Muscle layer of colon (tissue), 2 donors: ENCODE results near the gene PREP.

Experiments used
- H3K27ac ChIP-seq: one replicate; pipeline ENCODE4 v1.7.0; 2013; ENCODE audit warnings: low read depth, mild to moderate bottlenecking, low read length, moderate library complexity
- H3K27me3 ChIP-seq, 2 donors: one replicate each; pipeline ENCODE4 v1.7.0; 2013; ENCODE audit warnings: low read length in 2 of 2, mild to moderate bottlenecking in 2 of 2; ENCODE audit not compliant: insufficient read depth in 2 of 2, control insufficient read depth in 1 of 2
- H3K36me3 ChIP-seq: one replicate; pipeline ENCODE4 v1.7.0; 2013; ENCODE audit warnings: mild to moderate bottlenecking, low read length; ENCODE audit not compliant: insufficient read depth
- H3K4me1 ChIP-seq: one replicate; pipeline ENCODE4 v1.7.0; 2013; ENCODE audit warnings: mild to moderate bottlenecking, low read length; ENCODE audit not compliant: insufficient read depth
- H3K4me3 ChIP-seq, 2 donors: one replicate each; pipeline ENCODE4 v1.7.0; 2013; ENCODE audit warnings: low read length in 2 of 2, low read depth in 1 of 2, mild to moderate bottlenecking in 1 of 2, moderate library complexity in 1 of 2
- H3K9ac ChIP-seq: one replicate; pipeline ENCODE4 v1.7.0; 2013; ENCODE audit warnings: low read length
- H3K9me3 ChIP-seq: one replicate; pipeline ENCODE4 v1.7.0; 2013; ENCODE audit warnings: mild to moderate bottlenecking, low read length
- donor health status: abdominal sarcoma.
- donor health status: Adenocarcinoma of cecum.

The PREP gene

GRCh38 chr6:105302617-105303128, 100.2 kb downstream of the PREP start:
- Histone ChIP-seq H3K4me3 (no peak overlapping the region), H3K9ac (no peak overlapping the region), H3K27me3 (no peaks in the 10 kb centered on the region), H3K27ac (no peak overlapping the region), H3K4me1 (peaks cover 6% of the 10 kb centered on the region), H3K9me3 (no peaks in the 10 kb centered on the region), H3K36me3 (no peaks in the 10 kb centered on the region)

- Histone ChIP-seq H3K9ac (no peak overlapping the region), H3K4me3 (no peak overlapping the region), H3K9me3 (no peaks in the 10 kb centered on the region), H3K4me1 (peaks cover 6% of the 10 kb centered on the region), H3K27ac (no peak overlapping the region), H3K36me3 (no peaks in the 10 kb centered on the region), H3K27me3 (no peaks in the 10 kb centered on the region)
Observed at GRCh38 chr6:105301756-105302616, 100.9 kb downstream of the PREP start.

GRCh38 chr6:105301072-105301503, 101.8 kb downstream of the PREP start:
- Histone ChIP-seq H3K4me1 (peaks cover 6% of the 10 kb centered on the region), H3K36me3 (no peaks in the 10 kb centered on the region), H3K9me3 (no peaks in the 10 kb centered on the region), H3K9ac (no peak overlapping the region), H3K27me3 (no peaks in the 10 kb centered on the region), H3K27ac (no peak overlapping the region), H3K4me3 (no peak overlapping the region)

GRCh38 chr6:105300090-105300489, 102.8 kb downstream of the PREP start:
- Histone ChIP-seq H3K4me1 (peaks cover 6% of the 10 kb centered on the region), H3K27ac (no peak overlapping the region), H3K36me3 (no peaks in the 10 kb centered on the region), H3K9me3 (no peaks in the 10 kb centered on the region), H3K9ac (no peak overlapping the region), H3K4me3 (no peak overlapping the region), H3K27me3 (no peaks in the 10 kb centered on the region)

- H3K27me3 ChIP-seq = no peaks in the 10 kb centered on the region
- no peaks in the 10 kb centered on the region for H3K4me1 ChIP-seq
- H3K9me3 ChIP-seq = no peaks in the 10 kb centered on the region
- no peak overlapping the region for H3K4me3 ChIP-seq
- no peak overlapping the region for H3K9ac ChIP-seq
- H3K27ac ChIP-seq = no peak overlapping the region
- no peaks in the 10 kb centered on the region for H3K36me3 ChIP-seq
Observed at GRCh38 chr6:105294129-105294528, 108.8 kb downstream of the PREP start.

GRCh38 chr6:105292689-105293339, 110.1 kb downstream of the PREP start:
- Histone ChIP-seq H3K27ac (no peak overlapping the region), H3K36me3 (no peaks in the 10 kb centered on the region), H3K9me3 (no peaks in the 10 kb centered on the region), H3K4me1 (no peaks in the 10 kb centered on the region), H3K9ac (no peak overlapping the region), H3K4me3 (no peak overlapping the region), H3K27me3 (no peaks in the 10 kb centered on the region)

- no peak overlapping the region for H3K27ac ChIP-seq
- H3K4me1 ChIP-seq = no peaks in the 10 kb centered on the region
- no peaks in the 10 kb centered on the region for H3K36me3 ChIP-seq
- H3K9me3 ChIP-seq = no peaks in the 10 kb centered on the region
- no peak overlapping the region for H3K9ac ChIP-seq
- H3K27me3 ChIP-seq = no peaks in the 10 kb centered on the region
- no peak overlapping the region for H3K4me3 ChIP-seq
Observed at GRCh38 chr6:105291525-105291924, 111.4 kb downstream of the PREP start.

GRCh38 chr6:105282631-105283585, 120.0 kb downstream of the PREP start:
- Histone ChIP-seq H3K9me3 (no peaks in the 10 kb centered on the region), H3K4me3 (no peak overlapping the region), H3K4me1 (no peaks in the 10 kb centered on the region), H3K27me3 (no peaks in the 10 kb centered on the region), H3K36me3 (peaks cover 29% of the 10 kb centered on the region), H3K27ac (no peak overlapping the region), H3K9ac (no peak overlapping the region)

- Histone ChIP-seq H3K27ac (no peak overlapping the region), H3K4me3 (no peak overlapping the region), H3K9me3 (no peaks in the 10 kb centered on the region), H3K4me1 (no peaks in the 10 kb centered on the region), H3K27me3 (no peaks in the 10 kb centered on the region), H3K36me3 (peaks cover 34% of the 10 kb centered on the region), H3K9ac (no peak overlapping the region)
Observed at GRCh38 chr6:105280033-105280432, 122.8 kb downstream of the PREP start.

- Histone ChIP-seq H3K4me1 (no peaks in the 10 kb centered on the region), H3K27ac (no peak overlapping the region), H3K9me3 (no peaks in the 10 kb centered on the region), H3K36me3 (peaks cover 34% of the 10 kb centered on the region), H3K9ac (no peak overlapping the region), H3K27me3 (no peaks in the 10 kb centered on the region), H3K4me3 (no peak overlapping the region)
Observed at GRCh38 chr6:105279463-105279862, 123.4 kb downstream of the PREP start.

GRCh38 chr6:105278813-105279212, 124.1 kb downstream of the PREP start:
- Histone ChIP-seq H3K4me1 (no peaks in the 10 kb centered on the region), H3K9me3 (no peaks in the 10 kb centered on the region), H3K36me3 (peaks cover 34% of the 10 kb centered on the region), H3K9ac (no peak overlapping the region), H3K27me3 (no peaks in the 10 kb centered on the region), H3K27ac (no peak overlapping the region), H3K4me3 (no peak overlapping the region)
